ENCODE data around the gene CBX8. TPM values are rescaled to one million over a fixed set of nuclear protein-coding genes. Genes with fewer than 3 reads are reported as not detected.

Gene CBX8
- total and polyA plus RNA-seq, 2 donors (not counting 3 experiments of a cell fraction or from before 2014, with no cell fraction given) = 0.69 to 3.1 TPM

GRCh38 chr17:79845601-79845949 lies 48.7 kb upstream of the CBX8 start:
- dilution Hi-C loops (cut with MboI; ENCODE audit: extremely low pct_ligation_motif_present, low sequenced_read_pairs) = no loop called here
- TF ChIP-seq POLR2AphosphoS5 (IDR thresholded peaks at IDR 0.05; ENCODE audit: insufficient read depth, low read depth, low read length) (no peak), POLR2A (IDR thresholded peaks at IDR 0.05; ENCODE audit: low read depth, low read length) (no peak), EZH2 (IDR thresholded peaks at IDR 0.05; ENCODE audit: borderline replicate concordance, low read depth, low read length, severe bottlenecking) (no peak), FOS (IDR thresholded peaks at IDR 0.05; ENCODE audit: borderline replicate concordance, insufficient read depth, low read length) (no peak), CTCF (IDR thresholded peaks at IDR 0.05; ENCODE audit: extremely low read depth in 1 of 2, insufficient read depth in 1 of 2, low read depth in 1 of 2, low read length in 2 of 2) (no peak), GATA2 (IDR thresholded peaks at IDR 0.05; ENCODE audit: insufficient read depth, insufficient read length, low read depth, low read length) (no peak), MYC (IDR thresholded peaks at IDR 0.05; ENCODE audit: low read depth, low read length) (no peak), MAX (IDR thresholded peaks at IDR 0.05; ENCODE audit: insufficient read depth, insufficient read length) (no peak)
- no peak for DNase-seq (ENCODE audit: low read depth, low spot score)
- H2AFZ ChIP-seq (ENCODE audit: low read depth, low read length) = no peak overlapping the region
- no TSS peak for BruUV-seq (replicated peaks)
- no peak overlapping the region for H3K4me2 ChIP-seq (ENCODE audit: insufficient read depth, low read length)
- no peaks in the 10 kb centered on the region for H3K9me3 ChIP-seq (replicated peaks; ENCODE audit: control insufficient read depth, insufficient read depth, low read length)
- peaks cover 35 to 42% of the 10 kb centered on the region in 2 experiments for H3K27me3 ChIP-seq (ENCODE audit: control insufficient read depth in 2 of 2, insufficient read depth in 2 of 2, low read length in 2 of 2)
- H3K79me2 ChIP-seq (ENCODE audit: control insufficient read depth, insufficient read depth, low read length) = no peaks in the 10 kb centered on the region
- H3K4me3 ChIP-seq (replicated peaks in 1 of 3; ENCODE audit: insufficient read depth in 1 of 3, low read depth in 1 of 3, low read length in 3 of 3) = no peak overlapping the region
- H3K4me1 ChIP-seq (ENCODE audit: control insufficient read depth, extremely low read depth, insufficient read depth, low read length) = peaks cover 11% of the 10 kb centered on the region
- POLR2A ChIA-PET = no interaction called here
- no peaks in the 10 kb centered on the region for H3K36me3 ChIP-seq (ENCODE audit: control insufficient read depth in 2 of 2, extremely low read depth in 1 of 2, insufficient read depth in 2 of 2, low read length in 2 of 2)
- intact Hi-C loops (cut with micrococcal nuclease) = no loop called here
- H4K20me1 ChIP-seq (replicated peaks; ENCODE audit: control insufficient read depth, extremely low read depth, insufficient read depth, low read length) = no peaks in the 10 kb centered on the region
- H3K27ac ChIP-seq (ENCODE audit: insufficient read depth, low read depth, low read length) = no peak overlapping the region
- no peak for FAIRE-seq
- H3K9ac ChIP-seq (replicated peaks; ENCODE audit: extremely low read depth, insufficient read depth, low read length) = no peak overlapping the region
- CTCF ChIA-PET = interaction anchor here (0.6 to 2.7 kb wide), 18 partner anchors 9 to 143 kb away, joined by 3 to 14 read pairs (median 5); partner anchors contain the start of gene CBX8
- no peaks in the 10 kb centered on the region for H3K9me1 ChIP-seq (replicated peaks; ENCODE audit: control insufficient read depth, extremely low read depth, insufficient read depth, low read length)
